ENCODE results near the gene RNASEH2C.

RNASEH2C gene

DNA sequence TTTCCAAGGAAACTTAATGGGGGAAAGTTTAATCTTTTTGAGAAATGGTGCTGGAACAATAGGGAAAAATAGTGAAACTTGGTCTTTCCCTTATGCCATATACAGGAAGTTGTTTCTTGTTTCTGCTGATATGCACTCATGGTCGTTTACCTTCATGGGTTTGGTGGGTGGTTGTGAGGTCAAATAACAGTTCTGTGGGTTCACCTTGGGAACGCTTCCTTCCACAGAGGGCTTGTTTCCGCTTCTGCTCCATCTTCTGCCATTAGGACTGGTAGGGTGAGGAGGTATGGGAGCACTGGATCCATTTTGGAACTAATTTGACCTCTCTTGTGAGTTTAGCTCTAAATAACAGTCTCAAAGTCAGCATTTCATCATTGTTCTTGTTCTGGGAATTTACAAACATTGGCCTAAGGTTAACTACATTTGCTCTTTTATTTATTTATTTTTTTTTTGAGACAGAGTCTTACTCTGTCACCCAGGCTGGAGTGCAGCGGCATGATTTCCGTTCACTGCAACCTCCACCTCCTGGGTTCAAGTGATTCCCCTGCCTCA, 40.3 kb downstream of the RNASEH2C start:
- no peak for DNase-seq

DNA sequence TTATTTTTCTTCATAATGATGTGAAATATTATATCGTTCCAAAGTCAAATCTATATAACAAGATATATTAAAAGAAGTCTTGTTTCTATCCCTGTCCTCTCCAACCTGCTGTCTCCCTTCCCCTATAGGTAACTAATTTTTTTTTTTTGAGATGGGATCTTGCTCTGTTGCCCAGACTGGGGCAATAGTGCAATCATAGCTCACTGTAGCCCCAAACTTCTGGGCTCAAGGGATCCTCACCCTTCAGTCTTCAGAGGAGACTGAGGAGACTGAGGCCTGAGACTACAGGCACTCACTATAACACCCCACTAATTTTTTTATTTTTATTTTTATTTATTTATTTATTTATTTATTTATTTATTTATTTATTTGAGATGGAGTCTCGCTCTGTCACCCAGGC, 47.6 kb downstream of the RNASEH2C start:
- DNase-seq, result no peak

DNA sequence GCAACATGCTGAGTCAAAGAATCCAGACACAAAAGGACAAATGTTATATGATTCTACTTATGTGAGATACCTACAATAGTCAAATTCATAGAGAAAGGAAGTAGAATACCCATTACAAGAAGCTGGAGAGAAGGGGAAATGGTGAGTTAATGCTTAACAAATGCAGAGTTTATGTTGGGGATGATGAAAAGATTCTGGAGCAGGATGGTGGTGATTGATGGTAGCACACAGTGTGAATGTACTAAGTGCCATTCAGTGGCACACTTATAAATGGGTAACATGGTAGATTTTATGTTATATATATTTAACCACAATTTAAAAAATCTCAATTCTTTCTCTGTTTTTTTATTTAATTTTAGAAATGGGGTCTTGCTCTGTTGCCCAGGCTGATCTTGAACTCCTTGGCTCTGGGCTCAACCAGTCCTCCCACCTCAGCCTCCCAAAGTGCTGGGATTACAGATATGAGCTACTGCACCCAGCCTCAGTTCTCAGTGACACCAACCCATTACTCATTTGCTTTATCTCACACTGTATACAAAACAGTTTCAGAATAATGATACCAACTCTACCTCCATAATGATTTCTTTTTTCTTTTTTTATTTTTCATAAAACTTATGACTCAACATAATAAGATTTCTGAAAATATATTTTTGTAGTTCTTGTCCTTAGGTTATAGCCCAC, 48.3 kb downstream of the RNASEH2C start:
- DNase-seq, result no peak

Measured in amniotic stem cell (primary cell).